HG03103 (cell line): ENCODE data around the gene TRMT1.

Experiments used
- ATAC-seq: cut with Tn5 transposase; IDR thresholded peaks from one replicate; pipeline ENCODE4 v1.9.1; 2021; ENCODE audit warnings: low read depth; ENCODE audit not compliant: unreplicated experiment

The TRMT1 gene

GRCh38 chr19:13127811-13128575, 11.5 kb upstream of the TRMT1 start:
- no peak for ATAC-seq

GRCh38 chr19:13127051-13127450, 10.5 kb upstream of the TRMT1 start:
- ATAC-seq, result no peak

GRCh38 chr19:13122980-13123957, 6.7 kb upstream of the TRMT1 start:
- ATAC-seq, result no peak

- no peak for ATAC-seq
Measured at GRCh38 chr19:13122275-13122878, 5.8 kb upstream of the TRMT1 start.

GRCh38 chr19:13121551-13122274, 5.2 kb upstream of the TRMT1 start:
- no peak for ATAC-seq

GRCh38 chr19:13120817-13121216, 4.3 kb upstream of the TRMT1 start:
- no peak for ATAC-seq

- ATAC-seq, result no peak
Measured at GRCh38 chr19:13120031-13120430, 3.5 kb upstream of the TRMT1 start.

- no peak for ATAC-seq
Measured at GRCh38 chr19:13119627-13120026, 3.1 kb upstream of the TRMT1 start.

GRCh38 chr19:13118424-13119193, 2.1 kb upstream of the TRMT1 start:
- no peak for ATAC-seq

GRCh38 chr19:13117772-13118423, 1.4 kb upstream of the TRMT1 start, which contains the start of gene NACC1:
NACC1 (plus strand) TSS chr19:13118264; CDS start chr19:13135208, 16,944 bp downstream.
- peak; percentile 53 for ATAC-seq

- ATAC-seq, result no peak
Measured at GRCh38 chr19:13117176-13117771, 734 bp upstream of the TRMT1 start.

GRCh38 chr19:13115936-13116281, 631 bp downstream of the TRMT1 start:
- ATAC-seq, result no peak

- no peak for ATAC-seq
Measured at GRCh38 chr19:13112555-13112954, 4.0 kb downstream of the TRMT1 start.

GRCh38 chr19:13110099-13110610, 6.4 kb downstream of the TRMT1 start:
- no peak for ATAC-seq

GRCh38 chr19:13109361-13110098, 7.0 kb downstream of the TRMT1 start:
- ATAC-seq, result no peak

- ATAC-seq, result no peak
Measured at GRCh38 chr19:13104848-13105711, 11.5 kb downstream of the TRMT1 start.

- no peak for ATAC-seq
Measured at GRCh38 chr19:13104360-13104847, 12.1 kb downstream of the TRMT1 start.
